Endothelial cell of umbilical vein (primary cell): ENCODE measurements around the gene SLC13A5. TPM values are rescaled to one million over a fixed set of nuclear protein-coding genes. Genes with fewer than 3 reads are reported as not detected.

Source experiments
- BruUV-seq: library from RNA; stranded (reverse); fragments of 400-500 nt; replicated peaks from 2 replicates; lab custom pipeline; 2021; lab: Mats Ljungman, UMichigan
- CTCF ChIA-PET: fragments of 300-600, 350-600 bp; sonication (Branson Sonifier 250); formaldehyde crosslinking; loops from one replicate; lab custom pipeline; 2021; ENCODE audit warnings: antibody characterized with exemption, inconsistent platforms; lab: Charles Lee
- POLR2A ChIA-PET: fragments of 300-600, 350-600 bp; sonication (Branson Sonifier 250); formaldehyde crosslinking; loops from one replicate; lab custom pipeline; 2021; ENCODE audit warnings: antibody characterized with exemption, inconsistent platforms; lab: Charles Lee
- DNase-seq: peaks from one replicate; pipeline ENCODE4 v3.0.0-alpha.2; 2011; ENCODE audit warnings: low read depth, low spot score
- FAIRE-seq: peaks from 2 replicates; lab custom pipeline; 2011; peaks lifted over from hg19 to GRCh38; lab: Jason Lieb, UNC
- H2AFZ ChIP-seq: 2 replicates; pipeline ENCODE4 v1.6.0; 2012; ENCODE audit warnings: low read depth, low read length, control low read depth, inconsistent platforms
- H3K27ac ChIP-seq: 2 replicates; pipeline ENCODE4 v1.5.1; 2011; ENCODE audit warnings: low read depth, mild to moderate bottlenecking, control low read depth, low read length, moderate library complexity; ENCODE audit not compliant: insufficient read depth
- H3K27me3 ChIP-seq, 2 experiments: 2 replicates each; pipeline versions ENCODE4 v1.6.0 to v1.6.1; 2011; ENCODE audit warnings: low read length in 2 of 2, mixed read lengths in 1 of 2; ENCODE audit not compliant: control insufficient read depth in 2 of 2, insufficient read depth in 2 of 2
- H3K36me3 ChIP-seq, 2 experiments: 2 replicates in 1 of 2; 3 replicates in 1 of 2; pipeline ENCODE4 v1.5.1; 2011; ENCODE audit warnings: low read length in 2 of 2, mild to moderate bottlenecking in 1 of 2, moderate library complexity in 1 of 2; ENCODE audit not compliant: control insufficient read depth in 2 of 2, insufficient read depth in 2 of 2; ENCODE audit errors: extremely low read depth in 1 of 2
- H3K4me1 ChIP-seq: 3 replicates; pipeline ENCODE4 v1.5.1; 2011; ENCODE audit warnings: mild to moderate bottlenecking, low read length; ENCODE audit not compliant: control insufficient read depth, insufficient read depth; ENCODE audit errors: extremely low read depth
- H3K4me2 ChIP-seq: 2 replicates; pipeline ENCODE4 v1.6.1; 2011; ENCODE audit warnings: low read length, control low read depth, mixed read lengths; ENCODE audit not compliant: insufficient read depth
- H3K4me3 ChIP-seq, 3 experiments: fragments of 200-600 bp in 1 of 3; sonication (generic), shearing (Covaris generic) in 1 of 3; replicated peaks in 1 of 3; 2 replicates each; pipeline ENCODE4 v1.5.1; 2011 to 2016; ENCODE audit warnings: control low read depth in 3 of 3, low read length in 3 of 3, mild to moderate bottlenecking in 2 of 3, inconsistent platforms in 1 of 3, low read depth in 1 of 3, moderate library complexity in 1 of 3; ENCODE audit not compliant: insufficient read depth in 1 of 3
- H3K79me2 ChIP-seq: 2 replicates; pipeline ENCODE4 v1.6.0; 2012; ENCODE audit warnings: low read length, inconsistent platforms; ENCODE audit not compliant: control insufficient read depth, insufficient read depth
- H3K9ac ChIP-seq: replicated peaks from 2 replicates; pipeline ENCODE3; 2011; ENCODE audit warnings: low read length, control low read depth; ENCODE audit not compliant: insufficient read depth; ENCODE audit errors: extremely low read depth
- H3K9me1 ChIP-seq: replicated peaks from 3 replicates; pipeline ENCODE4 v1.6.0; 2011; ENCODE audit warnings: mild to moderate bottlenecking, low read length; ENCODE audit not compliant: control insufficient read depth, insufficient read depth; ENCODE audit errors: extremely low read depth
- H3K9me3 ChIP-seq: replicated peaks from 2 replicates; pipeline ENCODE4 v1.5.1; 2012; ENCODE audit warnings: low read length, inconsistent platforms; ENCODE audit not compliant: control insufficient read depth, insufficient read depth
- H4K20me1 ChIP-seq: replicated peaks from 2 replicates; pipeline ENCODE3; 2011; ENCODE audit warnings: mild to moderate bottlenecking, low read length; ENCODE audit not compliant: control insufficient read depth, insufficient read depth; ENCODE audit errors: extremely low read depth
- EZH2 ChIP-seq: IDR thresholded peaks from 2 replicates; pipeline ENCODE4 v1.6.1; 2012; ENCODE audit warnings: borderline replicate concordance, low read depth, mild to moderate bottlenecking, moderate library complexity, low read length, inconsistent platforms; ENCODE audit not compliant: severe bottlenecking
- FOS ChIP-seq: IDR thresholded peaks from 2 replicates; pipeline ENCODE4 v1.6.1; 2011; ENCODE audit warnings: mild to moderate bottlenecking, low read length, moderate library complexity, borderline replicate concordance; ENCODE audit not compliant: insufficient read depth
- GATA2 ChIP-seq: IDR thresholded peaks from 2 replicates; pipeline ENCODE4 v1.7.0; 2011; ENCODE audit warnings: low read depth, mild to moderate bottlenecking, moderate library complexity, mixed read lengths, low read length; ENCODE audit not compliant: insufficient read length, insufficient read depth
- JUN ChIP-seq: IDR thresholded peaks from 2 replicates; pipeline ENCODE4 v1.6.1; 2011; ENCODE audit warnings: borderline replicate concordance, low read depth; ENCODE audit not compliant: insufficient read length, insufficient read depth
- MAX ChIP-seq: IDR thresholded peaks from 2 replicates; pipeline ENCODE4 v1.6.1; 2011; ENCODE audit not compliant: insufficient read depth, insufficient read length
- MYC ChIP-seq: IDR thresholded peaks from one replicate; pipeline ENCODE4 v1.6.1; 2011; ENCODE audit warnings: mild to moderate bottlenecking, low read depth, low read length
- POLR2A ChIP-seq: IDR thresholded peaks from 2 replicates; pipeline ENCODE4 v1.6.1; 2012; ENCODE audit warnings: low read depth, mild to moderate bottlenecking, control low read depth, low read length
- POLR2AphosphoS5 ChIP-seq: IDR thresholded peaks from 2 replicates; pipeline ENCODE4 v1.6.1; 2012; ENCODE audit warnings: low read depth, mild to moderate bottlenecking, control low read depth, low read length, moderate library complexity; ENCODE audit not compliant: insufficient read depth
- dilution Hi-C: fragments of 300-500 bp; cut with MboI; formaldehyde crosslinking; loops from one replicate; pipeline ENCODE4 v1.15.0; 2019; ENCODE audit warnings: low sequenced_read_pairs; ENCODE audit not compliant: extremely low pct_ligation_motif_present
- intact Hi-C: fragments of 100-400 bp; cut with micrococcal nuclease; formaldehyde crosslinking; loops from one replicate; pipeline ENCODE4 v1.10.0; 2022
- polyA plus RNA-seq, 4 experiments: library from polyadenylated mRNA; depleted of rRNA in 3 of 4; stranded (reverse) in 3 of 4; unstranded in 1 of 4; fragments of >200 nt; gene quantifications; 2 replicates each; pipeline versions ENCODE4 v1.2.1 to v1.2.3, GENCODE V29; 2011 to 2012; ENCODE audit warnings: missing spikeins in 1 of 4
- total RNA-seq: library from RNA; stranded (reverse); gene quantifications from 2 replicates; pipeline ENCODE4 v1.2.3, GENCODE V29; 2021
- TF ChIP-seq, protein P1 (sequence below), 2 donors: IDR thresholded peaks; 1 replicate in 1 of 2; 2 replicates in 1 of 2; pipeline ENCODE4 v1.5.1; 2011; ENCODE audit warnings: low read length in 2 of 2, mild to moderate bottlenecking in 2 of 2, moderate library complexity in 2 of 2, control low read depth in 1 of 2, inconsistent platforms in 1 of 2, low read depth in 1 of 2; ENCODE audit not compliant: insufficient read depth in 1 of 2; ENCODE audit errors: extremely low read depth in 1 of 2

The SLC13A5 gene
- total and polyA plus RNA-seq, 2 donors (not counting 3 experiments of a cell fraction or from before 2014, with no cell fraction given): 0.03 TPM; not detected in 1

- intact Hi-C loops: no loop called here
- Histone ChIP-seq H3K27ac (no peak overlapping the region), H2AFZ (no peak overlapping the region), H3K4me3 (no peak overlapping the region), H3K27me3 (no peaks in the 10 kb centered on the region), H3K79me2 (peaks cover 29% of the 10 kb centered on the region), H3K36me3 (peaks cover 0 to 5% of the 10 kb centered on the region in 2 experiments), H3K9ac (no peak overlapping the region), H3K9me1 (no peaks in the 10 kb centered on the region), H3K4me1 (peaks cover 15% of the 10 kb centered on the region), H3K4me2 (no peak overlapping the region), H3K9me3 (no peaks in the 10 kb centered on the region), H4K20me1 (no peaks in the 10 kb centered on the region)
- no peak for TF ChIP-seq FOS
- no peak for TF ChIP-seq GATA2
- no peak for TF ChIP-seq MAX
- no peak for TF ChIP-seq POLR2A
- TF ChIP-seq, protein P1, sequence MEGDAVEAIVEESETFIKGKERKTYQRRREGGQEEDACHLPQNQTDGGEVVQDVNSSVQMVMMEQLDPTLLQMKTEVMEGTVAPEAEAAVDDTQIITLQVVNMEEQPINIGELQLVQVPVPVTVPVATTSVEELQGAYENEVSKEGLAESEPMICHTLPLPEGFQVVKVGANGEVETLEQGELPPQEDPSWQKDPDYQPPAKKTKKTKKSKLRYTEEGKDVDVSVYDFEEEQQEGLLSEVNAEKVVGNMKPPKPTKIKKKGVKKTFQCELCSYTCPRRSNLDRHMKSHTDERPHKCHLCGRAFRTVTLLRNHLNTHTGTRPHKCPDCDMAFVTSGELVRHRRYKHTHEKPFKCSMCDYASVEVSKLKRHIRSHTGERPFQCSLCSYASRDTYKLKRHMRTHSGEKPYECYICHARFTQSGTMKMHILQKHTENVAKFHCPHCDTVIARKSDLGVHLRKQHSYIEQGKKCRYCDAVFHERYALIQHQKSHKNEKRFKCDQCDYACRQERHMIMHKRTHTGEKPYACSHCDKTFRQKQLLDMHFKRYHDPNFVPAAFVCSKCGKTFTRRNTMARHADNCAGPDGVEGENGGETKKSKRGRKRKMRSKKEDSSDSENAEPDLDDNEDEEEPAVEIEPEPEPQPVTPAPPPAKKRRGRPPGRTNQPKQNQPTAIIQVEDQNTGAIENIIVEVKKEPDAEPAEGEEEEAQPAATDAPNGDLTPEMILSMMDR (IDR thresholded peaks at IDR 0.05; ENCODE audit: extremely low read depth in 1 of 2, insufficient read depth in 1 of 2, low read depth in 1 of 2, low read length in 2 of 2): no peak
- TF ChIP-seq JUN: no peak
- TF ChIP-seq MYC: no peak
- no peak for TF ChIP-seq POLR2AphosphoS5
- no peak for TF ChIP-seq EZH2
- ChIA-PET CTCF (no interaction called here), POLR2A (no interaction called here)
- FAIRE-seq (no peak), DNase-seq (no peak)
- dilution Hi-C loops: no loop called here
- no TSS peak for BruUV-seq
Measured at GRCh38 chr17:6637458-6637840, 75.7 kb downstream of the SLC13A5 start.
